GM18507 (cell line): ENCODE results near the gene PPFIBP1.
A peak's percentile ranks its signal among the peaks of the same experiment; 100 is the strongest.
"Not testable (repeated sequence)": the region's sequence is repeated elsewhere in the genome, so short reads cannot be mapped to it uniquely, and the experiment has no call there.

ENCODE experiments used
- DNase-seq: peaks from one replicate; pipeline ENCODE4 v3.0.0; 2011; ENCODE audit warnings: low read depth; ENCODE audit not compliant: insufficient read length; ENCODE audit errors: extremely low spot score
- FAIRE-seq: peaks from 2 replicates; lab custom pipeline; 2011; peaks lifted over from hg19 to GRCh38; lab: Jason Lieb, UNC

PPFIBP1 gene

GRCh38 chr12:27614866-27615265 is 90.9 kb downstream of the PPFIBP1 start:
- DNase-seq (no peak), FAIRE-seq (no peak)

DNA sequence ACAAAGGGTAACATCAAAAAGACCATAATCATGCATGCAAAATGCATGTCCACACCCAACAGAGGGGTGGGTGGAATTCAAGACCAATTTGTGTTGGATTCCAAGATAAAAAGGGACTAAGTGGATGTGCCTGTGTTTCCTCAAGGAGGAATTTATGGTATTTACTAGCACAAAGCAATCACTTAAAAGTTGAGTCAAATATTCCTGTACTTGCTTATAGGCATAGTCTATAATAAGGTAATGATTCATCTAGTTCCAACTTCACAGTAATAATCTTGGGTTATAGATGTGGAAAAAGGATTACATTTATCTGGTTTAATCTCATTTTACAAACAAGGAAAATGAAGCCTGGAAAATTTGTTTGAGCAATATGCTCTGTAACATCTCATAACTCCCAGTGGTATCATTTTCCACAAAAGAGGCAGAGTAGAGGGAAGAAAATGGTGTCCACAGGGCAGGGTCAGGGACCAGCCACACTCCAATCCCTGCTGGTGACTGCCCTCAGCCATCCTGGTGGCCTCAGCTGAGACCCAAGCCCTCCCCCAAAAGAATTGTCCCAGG is 91.4 kb downstream of the PPFIBP1 start:
- DNase-seq (no peak), FAIRE-seq (no peak)

GRCh38 chr12:27616356-27617142 is 92.5 kb downstream of the PPFIBP1 start:
- DNase-seq (no peak), FAIRE-seq (no peak)

- FAIRE-seq = no peak
- no peak for DNase-seq
Observed at GRCh38 chr12:27618836-27619235, 94.8 kb downstream of the PPFIBP1 start.

- no peak for DNase-seq
- FAIRE-seq = no peak
Observed at GRCh38 chr12:27619308-27619707, 95.3 kb downstream of the PPFIBP1 start.

DNA sequence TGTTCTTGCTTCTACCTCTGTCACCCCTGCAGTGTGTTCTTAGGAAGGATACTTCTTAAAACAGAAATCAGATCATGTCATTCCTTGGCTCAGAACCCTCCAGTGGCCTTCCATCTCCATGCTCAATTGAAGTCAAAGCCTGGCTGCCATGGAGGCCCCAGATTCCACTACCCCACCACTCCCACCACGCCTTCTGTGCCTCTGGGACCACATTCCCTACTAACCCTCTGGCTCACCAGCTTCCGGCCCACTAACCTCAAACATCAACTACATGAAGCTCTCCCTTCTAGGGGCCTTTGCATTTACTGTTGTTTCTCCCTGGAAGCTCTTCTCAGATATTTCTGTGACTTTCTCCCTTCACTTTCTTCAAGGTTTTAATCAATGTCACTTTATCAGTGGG is 96.1 kb downstream of the PPFIBP1 start:
- DNase-seq (no peak), FAIRE-seq (no peak)

- FAIRE-seq (no peak), DNase-seq (no peak)
Observed at GRCh38 chr12:27622436-27623195, 98.6 kb downstream of the PPFIBP1 start.

DNA sequence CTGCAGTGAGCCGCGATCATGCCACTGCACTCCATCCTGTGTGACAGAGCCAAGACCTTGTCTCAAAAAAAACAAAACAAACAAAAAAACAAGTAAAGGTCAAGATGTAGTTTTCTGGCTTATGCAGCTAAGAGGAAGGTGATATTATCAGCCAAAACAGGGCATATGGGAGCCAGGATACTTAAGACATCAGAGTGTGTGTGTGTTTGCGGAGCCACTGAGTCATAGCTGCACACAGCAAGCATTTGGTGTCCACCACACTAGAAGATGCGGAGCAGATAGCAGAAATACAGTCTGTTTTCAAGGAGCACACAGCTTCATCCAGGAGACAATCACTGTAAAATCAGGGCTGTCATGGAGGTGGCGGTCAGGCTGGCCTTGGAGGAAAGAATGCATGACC is 99.6 kb downstream of the PPFIBP1 start:
- FAIRE-seq = no peak
- DNase-seq = no peak

DNA sequence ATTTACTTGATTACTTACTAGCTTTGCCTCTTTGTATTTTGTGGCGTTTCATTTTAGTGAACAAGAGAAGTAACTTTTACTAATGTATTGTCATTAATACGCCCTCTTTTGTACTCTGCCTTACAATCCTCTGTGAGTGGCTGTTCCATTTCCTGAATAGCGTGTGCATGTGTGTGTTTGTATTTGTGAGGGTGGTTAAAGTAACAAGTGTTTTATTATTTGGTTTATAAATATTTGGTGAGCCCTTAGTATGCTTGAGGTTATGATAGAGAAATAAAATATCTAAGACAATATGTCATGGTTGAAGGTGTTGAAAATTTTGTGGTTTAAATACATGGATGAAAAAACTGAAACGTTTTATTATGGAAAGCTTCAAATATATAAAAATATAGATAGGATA is 100.6 kb downstream of the PPFIBP1 start:
- no peak for FAIRE-seq

GRCh38 chr12:27627123-27627852 is 103.3 kb downstream of the PPFIBP1 start:
- FAIRE-seq (peak; percentile 63), DNase-seq (no peak)

More for the DNA sequence above, 100.6 kb downstream of the PPFIBP1 start:
- DNase-seq = no peak

GRCh38 chr12:27627853-27628469 is 104.0 kb downstream of the PPFIBP1 start:
- not testable (repeated sequence) for DNase-seq, FAIRE-seq

- peak; percentile 51 for FAIRE-seq
Observed at GRCh38 chr12:27630219-27630618, 106.2 kb downstream of the PPFIBP1 start.

DNA sequence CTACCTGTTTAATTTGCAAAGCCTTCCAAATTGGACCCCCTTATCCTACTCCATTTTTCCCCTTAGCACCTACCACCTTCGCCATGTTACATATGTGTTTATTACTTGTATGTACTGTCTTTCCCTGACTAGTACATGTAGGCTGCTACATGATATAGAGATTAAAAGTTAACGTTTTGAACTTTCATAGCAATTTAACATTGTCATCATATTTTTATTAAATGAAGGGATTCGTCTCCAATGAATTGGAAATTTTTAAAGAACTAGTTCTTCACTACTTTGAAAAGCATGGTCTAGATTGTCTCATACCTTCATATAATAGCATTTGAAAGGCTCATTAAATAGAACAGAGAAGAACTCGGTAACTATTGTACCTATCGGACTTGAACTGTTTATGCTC is 107.4 kb downstream of the PPFIBP1 start:
- DNase-seq (no peak), FAIRE-seq (no peak)

More at GRCh38 chr12:27630219-27630618, 106.2 kb downstream of the PPFIBP1 start:
- not testable (repeated sequence) for DNase-seq

DNA sequence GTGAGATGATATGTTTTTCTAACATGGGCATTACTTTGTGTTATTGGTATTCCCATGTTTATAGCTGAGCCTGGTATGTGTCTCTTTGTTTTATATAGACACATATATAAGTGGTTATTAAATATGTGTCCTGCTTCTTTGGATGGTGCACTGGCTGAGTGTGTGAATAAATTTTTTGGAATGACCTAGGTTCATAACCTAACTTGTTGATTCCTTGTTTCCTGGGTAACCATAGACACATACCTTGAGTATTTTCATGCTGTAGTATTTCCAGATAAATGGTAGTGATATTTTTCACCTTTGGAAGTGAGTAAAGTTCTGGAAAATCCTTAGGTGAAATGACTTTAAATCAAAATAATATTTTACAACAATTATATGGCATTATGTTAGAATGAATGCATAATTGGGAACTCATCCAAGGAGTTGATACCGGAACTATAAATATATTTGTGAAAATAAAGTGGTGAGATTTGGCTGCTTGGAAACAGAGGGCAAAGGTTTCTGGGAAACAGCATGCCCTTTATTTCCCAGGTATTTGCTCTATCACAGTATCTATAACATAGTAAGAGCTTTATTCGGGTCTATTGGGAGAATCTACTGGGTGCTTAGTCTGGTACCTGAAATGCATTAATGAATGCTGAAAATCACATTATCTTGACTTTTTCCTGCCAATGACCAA is 107.9 kb downstream of the PPFIBP1 start:
- no peak for DNase-seq
- FAIRE-seq = no peak

DNA sequence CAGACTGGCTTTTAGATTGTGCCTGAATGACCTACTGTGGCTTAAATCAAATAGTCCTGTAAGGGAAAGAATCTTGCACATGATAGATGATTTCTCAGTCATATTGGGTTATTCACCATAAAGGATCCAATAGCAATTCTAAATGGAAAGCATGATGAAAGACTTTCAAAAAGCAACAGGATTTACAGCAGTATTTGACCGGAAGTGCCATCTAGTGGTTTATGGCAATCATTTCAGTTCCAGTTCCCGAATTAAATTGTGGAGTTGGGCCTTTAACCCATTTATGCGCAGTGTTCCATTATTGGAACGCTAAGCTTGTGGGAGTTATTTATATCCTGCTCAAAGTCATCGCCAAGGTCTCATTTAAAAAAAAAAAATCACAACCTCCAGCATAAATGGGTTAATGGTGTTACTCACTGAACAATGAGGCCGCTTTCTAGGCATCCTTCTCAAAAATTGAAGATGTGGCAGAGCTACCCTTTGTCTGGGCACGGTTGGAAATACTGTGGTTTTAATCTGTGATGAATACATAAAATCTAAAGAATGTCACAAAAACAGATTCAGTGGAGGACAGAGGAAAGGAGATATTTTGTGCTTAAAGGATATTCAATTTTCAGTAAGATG is 111.5 kb downstream of the PPFIBP1 start:
- FAIRE-seq (peak; percentile 76), DNase-seq (no peak)

DNA sequence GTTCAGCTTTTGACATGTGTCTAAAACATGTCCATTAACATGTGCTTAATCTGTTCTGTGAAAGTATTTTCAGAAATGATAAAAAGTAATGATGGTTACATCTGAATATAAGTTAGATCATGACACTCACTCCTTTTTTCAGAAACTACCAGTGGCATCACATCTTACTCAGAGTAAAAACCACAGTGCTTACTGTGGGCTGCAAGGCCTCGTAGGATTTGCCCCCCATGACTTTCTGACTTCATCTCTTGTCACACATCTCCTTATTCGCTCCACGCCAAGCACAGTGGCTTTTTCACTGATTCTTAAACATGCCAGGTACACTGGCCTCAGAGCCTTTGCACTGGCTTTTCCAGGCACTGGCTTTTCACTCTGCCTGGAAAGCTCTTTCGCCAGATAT is 112.6 kb downstream of the PPFIBP1 start:
- FAIRE-seq = peak; percentile 9
- DNase-seq = not testable (repeated sequence)

DNA sequence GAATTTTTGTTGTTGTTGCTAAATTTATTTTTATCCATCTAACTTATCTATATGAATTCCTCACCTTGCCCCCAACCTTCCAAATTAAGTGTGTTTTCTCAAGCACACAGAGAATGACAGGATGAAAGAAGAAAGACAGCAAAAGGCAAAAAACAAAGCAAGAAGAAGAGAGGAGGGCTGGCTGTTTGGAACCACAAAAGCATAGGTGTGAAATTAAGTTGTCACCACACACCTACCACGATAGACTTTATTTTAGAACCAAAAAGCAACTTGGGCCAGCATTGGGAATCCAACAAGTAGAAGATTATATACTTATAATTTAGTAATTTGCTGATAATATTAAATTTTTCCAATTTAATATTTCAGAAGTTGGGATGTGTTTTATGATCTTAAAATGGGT is 113.5 kb downstream of the PPFIBP1 start:
- DNase-seq (no peak), FAIRE-seq (no peak)

DNA sequence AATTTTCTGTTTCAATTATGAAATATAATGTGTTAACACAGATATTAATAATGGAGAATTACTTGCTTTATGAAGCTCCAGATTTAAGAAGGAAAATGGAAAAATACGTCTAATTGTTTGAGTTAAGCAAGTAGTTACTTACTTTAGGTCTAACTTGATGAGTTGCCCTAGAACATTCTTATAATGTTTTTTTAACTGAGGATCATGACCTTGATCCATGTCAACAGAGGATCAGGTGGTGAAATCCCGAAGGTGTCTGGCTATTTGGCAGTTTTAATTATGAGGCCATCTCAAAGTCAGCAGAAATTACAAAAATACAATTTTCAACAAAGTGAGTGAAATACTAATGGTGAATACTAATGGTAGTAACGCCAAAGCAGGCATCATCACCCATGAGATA is 115.3 kb downstream of the PPFIBP1 start:
- DNase-seq = no peak
- FAIRE-seq = no peak
